ENCODE measurements around the gene UNC5A.

Gene UNC5A

DNA sequence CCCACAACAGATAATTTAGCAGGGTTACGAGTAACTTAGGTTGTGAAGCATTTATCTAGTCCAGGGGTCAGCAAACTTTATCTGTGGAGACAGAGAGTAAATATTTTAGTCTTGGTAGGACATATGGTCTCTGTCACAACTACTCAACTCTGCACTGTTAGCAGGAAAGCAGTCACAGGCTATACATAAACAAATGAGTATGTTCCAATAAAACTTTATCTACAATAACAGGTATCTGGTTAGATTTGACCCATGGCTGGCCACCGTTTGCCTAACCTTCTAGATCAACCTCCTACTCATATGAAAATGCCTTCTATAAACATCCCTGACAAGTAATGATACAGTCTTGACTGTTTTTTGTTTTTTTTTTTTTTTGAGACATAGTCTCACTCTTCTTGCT is 101.8 kb downstream of the UNC5A start (continued):
- TF ChIP-seq, protein P1, sequence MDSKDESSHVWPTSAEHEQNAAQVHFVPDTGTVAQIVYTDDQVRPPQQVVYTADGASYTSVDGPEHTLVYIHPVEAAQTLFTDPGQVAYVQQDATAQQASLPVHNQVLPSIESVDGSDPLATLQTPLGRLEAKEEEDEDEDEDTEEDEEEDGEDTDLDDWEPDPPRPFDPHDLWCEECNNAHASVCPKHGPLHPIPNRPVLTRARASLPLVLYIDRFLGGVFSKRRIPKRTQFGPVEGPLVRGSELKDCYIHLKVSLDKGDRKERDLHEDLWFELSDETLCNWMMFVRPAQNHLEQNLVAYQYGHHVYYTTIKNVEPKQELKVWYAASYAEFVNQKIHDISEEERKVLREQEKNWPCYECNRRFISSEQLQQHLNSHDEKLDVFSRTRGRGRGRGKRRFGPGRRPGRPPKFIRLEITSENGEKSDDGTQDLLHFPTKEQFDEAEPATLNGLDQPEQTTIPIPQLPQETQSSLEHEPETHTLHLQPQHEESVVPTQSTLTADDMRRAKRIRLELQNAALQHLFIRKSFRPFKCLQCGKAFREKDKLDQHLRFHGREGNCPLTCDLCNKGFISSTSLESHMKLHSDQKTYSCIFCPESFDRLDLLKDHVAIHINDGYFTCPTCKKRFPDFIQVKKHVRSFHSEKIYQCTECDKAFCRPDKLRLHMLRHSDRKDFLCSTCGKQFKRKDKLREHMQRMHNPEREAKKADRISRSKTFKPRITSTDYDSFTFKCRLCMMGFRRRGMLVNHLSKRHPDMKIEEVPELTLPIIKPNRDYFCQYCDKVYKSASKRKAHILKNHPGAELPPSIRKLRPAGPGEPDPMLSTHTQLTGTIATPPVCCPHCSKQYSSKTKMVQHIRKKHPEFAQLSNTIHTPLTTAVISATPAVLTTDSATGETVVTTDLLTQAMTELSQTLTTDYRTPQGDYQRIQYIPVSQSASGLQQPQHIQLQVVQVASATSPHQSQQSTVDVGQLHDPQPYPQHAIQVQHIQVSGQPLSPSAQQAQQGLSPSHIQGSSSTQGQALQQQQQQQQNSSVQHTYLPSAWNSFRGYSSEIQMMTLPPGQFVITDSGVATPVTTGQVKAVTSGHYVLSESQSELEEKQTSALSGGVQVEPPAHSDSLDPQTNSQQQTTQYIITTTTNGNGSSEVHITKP (tag by site-specific recombination; IDR thresholded peaks at IDR 0.05): no peak
- no peak for TF ChIP-seq GLI2 (tag by site-specific recombination; IDR thresholded peaks at IDR 0.05; ENCODE audit: borderline replicate concordance, low read depth)
- TF ChIP-seq ZNF19 (tag by site-specific recombination; IDR thresholded peaks at IDR 0.05; ENCODE audit: low read depth): no peak

DNA sequence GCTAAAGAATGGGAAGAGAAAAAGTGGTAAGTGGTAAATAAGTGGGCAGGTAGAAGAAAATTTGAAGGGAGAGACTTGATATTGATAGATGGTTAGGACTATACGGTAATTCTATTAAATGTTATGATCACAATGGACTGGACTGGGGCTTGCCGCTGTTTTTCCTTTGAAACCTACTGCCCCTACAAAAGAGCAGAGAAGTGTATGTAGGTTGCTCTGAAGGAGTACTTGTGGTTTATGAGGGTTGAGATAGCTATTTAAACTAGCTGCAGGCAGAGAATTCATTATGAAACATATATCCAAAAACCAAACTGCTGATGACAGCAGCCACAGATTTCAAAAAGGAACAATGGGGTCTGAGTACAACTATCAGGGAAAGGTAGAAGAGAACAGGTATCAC is 105.5 kb downstream of the UNC5A start:
- H3K4me1 ChIP-seq (ENCODE audit: control insufficient read depth, insufficient read depth, low read length): peaks cover 12% of the 10 kb centered on the region
- H3K27ac ChIP-seq (ENCODE audit: extremely low read depth, low read depth, low read length): no peak overlapping the region
- H3K4me3 ChIP-seq (ENCODE audit: low read depth, low read length): no peak overlapping the region
- ChIA-PET CTCF (interaction anchor here (1.2 to 1.4 kb wide), 2 partner anchors 18 to 255 kb away, joined by 4 to 7 read pairs; no protein-coding TSS in a partner anchor), POLR2A (interaction anchor here (0.6 kb wide), 1 partner anchor 86 kb away, joined by 4 read pairs; no protein-coding TSS in a partner anchor)
- no peaks in the 10 kb centered on the region for H3K9me3 ChIP-seq (ENCODE audit: control insufficient read depth, insufficient read depth, low read depth, low read length)
- H3K36me3 ChIP-seq (ENCODE audit: control insufficient read depth in 2 of 2, insufficient read depth in 1 of 2, low read length in 2 of 2): peaks cover 4 to 22% of the 10 kb centered on the region in 2 experiments; a peak in 2 of 3 replicates
- TF ChIP-seq, protein P2, sequence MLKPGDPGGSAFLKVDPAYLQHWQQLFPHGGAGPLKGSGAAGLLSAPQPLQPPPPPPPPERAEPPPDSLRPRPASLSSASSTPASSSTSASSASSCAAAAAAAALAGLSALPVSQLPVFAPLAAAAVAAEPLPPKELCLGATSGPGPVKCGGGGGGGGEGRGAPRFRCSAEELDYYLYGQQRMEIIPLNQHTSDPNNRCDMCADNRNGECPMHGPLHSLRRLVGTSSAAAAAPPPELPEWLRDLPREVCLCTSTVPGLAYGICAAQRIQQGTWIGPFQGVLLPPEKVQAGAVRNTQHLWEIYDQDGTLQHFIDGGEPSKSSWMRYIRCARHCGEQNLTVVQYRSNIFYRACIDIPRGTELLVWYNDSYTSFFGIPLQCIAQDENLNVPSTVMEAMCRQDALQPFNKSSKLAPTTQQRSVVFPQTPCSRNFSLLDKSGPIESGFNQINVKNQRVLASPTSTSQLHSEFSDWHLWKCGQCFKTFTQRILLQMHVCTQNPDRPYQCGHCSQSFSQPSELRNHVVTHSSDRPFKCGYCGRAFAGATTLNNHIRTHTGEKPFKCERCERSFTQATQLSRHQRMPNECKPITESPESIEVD (tag by site-specific recombination; IDR thresholded peaks at IDR 0.05): no peak
- peak; percentile 58; the same call in 1 of the 2 replicates for TF ChIP-seq EGR2 (tag by site-specific recombination; IDR thresholded peaks at IDR 0.05; ENCODE audit: low read depth)
- no peak for TF ChIP-seq KLF9 (tag by site-specific recombination; IDR thresholded peaks at IDR 0.05; ENCODE audit: low read depth)
- no peak for TF ChIP-seq ZNF624 (tag by site-specific recombination; IDR thresholded peaks at IDR 0.05)
- TF ChIP-seq ZNF174 (tag by site-specific recombination; IDR thresholded peaks at IDR 0.05): no peak
- TF ChIP-seq ZNF132 (tag by site-specific recombination; IDR thresholded peaks at IDR 0.05; ENCODE audit: borderline replicate concordance): no peak
- TF ChIP-seq ZSCAN23 (tag by site-specific recombination; IDR thresholded peaks at IDR 0.05): no peak

DNA sequence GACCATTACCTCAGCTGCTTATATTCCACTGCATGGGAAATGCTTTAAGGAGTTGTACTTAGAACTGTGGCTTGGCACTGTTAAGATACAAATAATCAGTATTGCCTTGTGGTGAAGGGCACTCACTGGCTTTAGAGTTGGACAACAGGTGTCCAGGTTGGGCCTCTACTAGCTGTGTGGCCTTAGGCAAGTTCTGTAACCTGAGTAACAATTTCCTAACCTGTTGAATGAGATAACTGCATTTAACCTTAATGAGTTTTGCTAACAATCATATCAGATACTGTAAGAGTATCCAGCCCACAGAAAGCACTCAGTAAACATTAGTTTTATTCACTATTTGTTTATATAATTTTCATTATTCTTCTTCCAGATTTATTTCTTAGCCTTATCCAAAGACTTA is 106.0 kb downstream of the UNC5A start:
- no peaks in the 10 kb centered on the region for H3K9me3 ChIP-seq (ENCODE audit: control insufficient read depth, insufficient read depth, low read depth, low read length)
- CTCF ChIA-PET: interaction anchor here (1.4 kb wide), 1 partner anchor 18 kb away, joined by 4 read pairs; no protein-coding TSS in a partner anchor
- POLR2A ChIA-PET: interaction anchor here (0.6 kb wide), 1 partner anchor 86 kb away, joined by 4 read pairs; no protein-coding TSS in a partner anchor
- H3K4me3 ChIP-seq (ENCODE audit: low read depth, low read length): no peak overlapping the region
- peaks cover 4 to 21% of the 10 kb centered on the region in 2 experiments; a peak in 2 of 3 replicates for H3K36me3 ChIP-seq (ENCODE audit: control insufficient read depth in 2 of 2, insufficient read depth in 1 of 2, low read length in 2 of 2)
- H3K4me1 ChIP-seq (ENCODE audit: control insufficient read depth, insufficient read depth, low read length): peaks cover 12% of the 10 kb centered on the region
- no peak overlapping the region for H3K27ac ChIP-seq (ENCODE audit: extremely low read depth, low read depth, low read length)
- TF ChIP-seq ZXDB (tag by site-specific recombination; IDR thresholded peaks at IDR 0.05) (peak; percentile 35; the same call in 1 of the 2 replicates), SCRT2 (tag by site-specific recombination; IDR thresholded peaks at IDR 0.05) (peak; percentile 94), ZNF843 (tag by site-specific recombination; IDR thresholded peaks at IDR 0.05) (peak; percentile 72; the same call in 1 of the 2 replicates), ZNF335 (tag by site-specific recombination; conservative IDR thresholded peaks at IDR 0.05) (no peak), ZNF623 (tag by site-specific recombination; IDR thresholded peaks at IDR 0.05) (no peak), ZNF529 (tag by site-specific recombination; IDR thresholded peaks at IDR 0.05; ENCODE audit: insufficient replicate concordance) (no peak), ZFHX2 (tag by site-specific recombination; conservative IDR thresholded peaks at IDR 0.05) (no peak; the same call in 1 of the 2 replicates), KLF9 (tag by site-specific recombination; IDR thresholded peaks at IDR 0.05; ENCODE audit: low read depth) (no peak), OSR2 (tag by site-specific recombination; IDR thresholded peaks at IDR 0.05) (0 out of 2 replicates have a peak, but pooled peaks have one; percentile 24), SCRT1 (tag by site-specific recombination; IDR thresholded peaks at IDR 0.05; ENCODE audit: borderline replicate concordance) (peak; percentile 88), ZNF433 (tag by site-specific recombination; IDR thresholded peaks at IDR 0.05; ENCODE audit: low read depth) (no peak)
- TF ChIP-seq, protein P2 (tag by site-specific recombination; IDR thresholded peaks at IDR 0.05): peak; percentile 71
- TF ChIP-seq, protein P3, sequence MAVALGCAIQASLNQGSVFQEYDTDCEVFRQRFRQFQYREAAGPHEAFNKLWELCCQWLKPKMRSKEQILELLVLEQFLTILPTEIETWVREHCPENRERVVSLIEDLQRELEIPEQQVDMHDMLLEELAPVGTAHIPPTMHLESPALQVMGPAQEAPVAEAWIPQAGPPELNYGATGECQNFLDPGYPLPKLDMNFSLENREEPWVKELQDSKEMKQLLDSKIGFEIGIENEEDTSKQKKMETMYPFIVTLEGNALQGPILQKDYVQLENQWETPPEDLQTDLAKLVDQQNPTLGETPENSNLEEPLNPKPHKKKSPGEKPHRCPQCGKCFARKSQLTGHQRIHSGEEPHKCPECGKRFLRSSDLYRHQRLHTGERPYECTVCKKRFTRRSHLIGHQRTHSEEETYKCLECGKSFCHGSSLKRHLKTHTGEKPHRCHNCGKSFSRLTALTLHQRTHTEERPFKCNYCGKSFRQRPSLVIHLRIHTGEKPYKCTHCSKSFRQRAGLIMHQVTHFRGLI (tag by site-specific recombination; IDR thresholded peaks at IDR 0.05): peak; percentile 54; the same call in 1 of the 2 replicates
- TF ChIP-seq, protein P4, sequence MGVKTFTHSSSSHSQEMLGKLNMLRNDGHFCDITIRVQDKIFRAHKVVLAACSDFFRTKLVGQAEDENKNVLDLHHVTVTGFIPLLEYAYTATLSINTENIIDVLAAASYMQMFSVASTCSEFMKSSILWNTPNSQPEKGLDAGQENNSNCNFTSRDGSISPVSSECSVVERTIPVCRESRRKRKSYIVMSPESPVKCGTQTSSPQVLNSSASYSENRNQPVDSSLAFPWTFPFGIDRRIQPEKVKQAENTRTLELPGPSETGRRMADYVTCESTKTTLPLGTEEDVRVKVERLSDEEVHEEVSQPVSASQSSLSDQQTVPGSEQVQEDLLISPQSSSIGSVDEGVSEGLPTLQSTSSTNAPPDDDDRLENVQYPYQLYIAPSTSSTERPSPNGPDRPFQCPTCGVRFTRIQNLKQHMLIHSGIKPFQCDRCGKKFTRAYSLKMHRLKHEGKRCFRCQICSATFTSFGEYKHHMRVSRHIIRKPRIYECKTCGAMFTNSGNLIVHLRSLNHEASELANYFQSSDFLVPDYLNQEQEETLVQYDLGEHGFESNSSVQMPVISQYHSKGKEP (tag by site-specific recombination; IDR thresholded peaks at IDR 0.05): peak; percentile 60; the same call in 1 of the 2 replicates
